Astrocyte (in vitro differentiated cells and primary cell): Measurements from ENCODE around the gene SPO11.

Source experiments
- EZH2 ChIP-seq: IDR thresholded peaks from 2 replicates; pipeline ENCODE4 v1.6.1; 2012; ENCODE audit warnings: mild to moderate bottlenecking, low read length, inconsistent platforms; ENCODE audit not compliant: insufficient read depth
- TF ChIP-seq, protein P1 (sequence below): IDR thresholded peaks from 2 replicates; pipeline ENCODE4 v1.5.1; 2011; ENCODE audit warnings: low read depth, mild to moderate bottlenecking, inconsistent platforms, low read length, moderate library complexity; ENCODE audit not compliant: insufficient read depth

DNA sequence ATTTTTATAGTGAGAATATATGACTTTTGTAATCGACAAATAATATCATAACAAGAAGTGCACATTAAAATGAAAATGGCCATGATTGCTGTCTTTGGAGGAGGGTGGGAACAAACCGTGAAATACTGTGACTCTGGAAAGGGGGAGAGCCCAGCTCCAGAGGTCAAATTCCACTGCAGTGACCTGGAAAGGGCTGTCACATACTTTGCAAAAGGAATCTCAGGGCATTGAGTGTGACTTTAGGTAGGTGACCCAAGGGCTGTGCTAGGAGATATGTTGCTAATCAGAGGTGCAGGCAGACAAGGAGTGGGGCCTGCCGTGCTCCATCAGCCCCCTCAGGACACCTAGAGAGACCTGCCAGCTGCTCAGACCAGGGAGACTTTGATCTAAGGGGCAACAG, 35.1 kb upstream of the SPO11 start:
- TF ChIP-seq, protein P1, sequence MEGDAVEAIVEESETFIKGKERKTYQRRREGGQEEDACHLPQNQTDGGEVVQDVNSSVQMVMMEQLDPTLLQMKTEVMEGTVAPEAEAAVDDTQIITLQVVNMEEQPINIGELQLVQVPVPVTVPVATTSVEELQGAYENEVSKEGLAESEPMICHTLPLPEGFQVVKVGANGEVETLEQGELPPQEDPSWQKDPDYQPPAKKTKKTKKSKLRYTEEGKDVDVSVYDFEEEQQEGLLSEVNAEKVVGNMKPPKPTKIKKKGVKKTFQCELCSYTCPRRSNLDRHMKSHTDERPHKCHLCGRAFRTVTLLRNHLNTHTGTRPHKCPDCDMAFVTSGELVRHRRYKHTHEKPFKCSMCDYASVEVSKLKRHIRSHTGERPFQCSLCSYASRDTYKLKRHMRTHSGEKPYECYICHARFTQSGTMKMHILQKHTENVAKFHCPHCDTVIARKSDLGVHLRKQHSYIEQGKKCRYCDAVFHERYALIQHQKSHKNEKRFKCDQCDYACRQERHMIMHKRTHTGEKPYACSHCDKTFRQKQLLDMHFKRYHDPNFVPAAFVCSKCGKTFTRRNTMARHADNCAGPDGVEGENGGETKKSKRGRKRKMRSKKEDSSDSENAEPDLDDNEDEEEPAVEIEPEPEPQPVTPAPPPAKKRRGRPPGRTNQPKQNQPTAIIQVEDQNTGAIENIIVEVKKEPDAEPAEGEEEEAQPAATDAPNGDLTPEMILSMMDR: no peak
- TF ChIP-seq EZH2: no peak
